Mesenteric fat pad (tissue), 1 donor: Measurements from ENCODE around the gene FAM131C. TPM values are rescaled to one million over a fixed set of nuclear protein-coding genes. Genes with fewer than 3 reads are reported as not detected.
"Not testable (repeated sequence)": the region's sequence is repeated elsewhere in the genome, so short reads cannot be mapped to it uniquely, and the experiment has no call there.

Experiments used
- DNase-seq: peaks from one replicate; pipeline ENCODE4 v3.0.0-alpha.2; 2020; ENCODE audit warnings: low spot score
- total RNA-seq: library from RNA; stranded (reverse); fragmentation: NEBNext Ultra II Directional; extraction: Animal tissue kit (Norgen Biotek cat#: 25700); gene quantifications from one replicate; pipeline ENCODE4 v1.2.1, GENCODE V29; 2021
- donor health status: DM: yes; HTN: yes; CAD: no.

FAM131C gene
- total RNA-seq, 1 donor from 2014 or later = not detected

DNA sequence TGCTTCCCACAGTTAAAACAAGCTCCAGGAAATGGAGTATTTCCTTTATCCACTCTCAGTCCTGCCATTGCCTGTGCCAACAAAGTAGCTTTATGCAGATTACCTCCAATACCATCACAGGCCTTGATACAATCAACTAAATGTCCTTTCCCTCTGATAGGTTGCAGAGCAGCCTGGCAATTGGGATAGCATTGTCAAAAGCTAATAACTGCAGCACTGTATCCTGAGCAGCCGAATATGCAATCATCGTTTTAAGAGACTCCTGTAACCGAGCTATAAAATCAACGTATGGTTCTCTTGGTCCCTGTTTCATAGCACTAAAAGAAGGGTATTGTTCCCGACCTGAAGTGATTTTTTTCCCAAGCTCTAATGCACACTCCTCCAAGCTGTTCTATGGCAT lies 33.6 kb upstream of the FAM131C start:
- not testable (repeated sequence) for DNase-seq

DNA sequence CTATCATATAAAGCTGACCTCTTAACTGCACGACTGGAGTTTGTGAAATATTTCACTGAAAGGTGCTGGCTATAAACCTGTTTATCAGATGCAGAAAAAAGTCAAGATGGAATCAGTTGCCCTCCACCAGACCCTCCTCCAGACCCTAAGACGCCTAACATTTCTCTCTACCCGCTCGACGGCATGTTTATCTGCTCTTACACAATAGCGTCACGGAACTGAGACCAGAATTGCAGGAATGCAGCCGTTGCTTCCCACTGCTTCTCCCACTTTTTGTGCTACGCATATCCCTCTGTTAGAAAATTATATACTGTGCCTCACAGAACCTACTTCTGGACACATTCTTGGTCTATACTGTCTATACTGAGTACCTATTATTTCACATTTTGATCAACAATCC lies 28.2 kb upstream of the FAM131C start:
- no peak for DNase-seq

DNA sequence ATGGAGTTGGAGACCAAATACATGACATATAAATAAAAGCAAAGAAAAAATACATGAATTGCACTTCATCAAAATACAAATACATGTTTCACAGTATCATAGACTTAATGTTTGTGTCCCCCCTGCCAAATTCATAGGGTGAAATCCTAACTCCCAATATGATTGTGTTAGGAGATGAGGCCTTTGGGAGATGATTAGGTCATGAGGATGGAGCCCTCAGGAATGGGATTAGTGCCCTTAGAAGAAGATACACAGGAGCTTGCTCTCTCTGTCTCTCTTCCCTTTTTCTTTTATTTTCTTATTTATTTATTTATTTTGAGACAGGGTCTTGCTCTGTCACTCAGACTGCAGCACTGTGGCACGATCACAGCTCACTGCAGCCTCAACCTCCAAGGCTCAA lies 26.0 kb upstream of the FAM131C start:
- DNase-seq = no peak

DNA sequence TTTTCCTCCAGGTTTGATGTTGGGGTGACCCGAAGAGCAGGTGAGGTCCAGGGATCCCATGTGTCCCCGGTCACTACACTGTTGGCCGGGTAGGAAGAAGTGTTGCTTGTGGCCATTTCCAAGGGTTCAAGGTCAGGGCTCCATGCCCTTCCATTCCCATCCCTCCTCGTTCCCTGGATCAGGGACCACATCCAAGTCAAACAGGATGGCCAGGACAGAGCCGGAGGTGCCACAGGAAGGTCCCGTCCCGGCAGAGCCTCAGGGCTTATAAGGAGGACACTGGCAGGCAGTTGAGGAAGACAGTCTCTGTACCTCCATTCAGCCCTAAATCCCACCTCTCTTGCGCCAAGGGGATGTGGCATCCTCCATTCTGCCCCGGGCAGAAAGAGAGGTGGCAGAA lies 22.0 kb upstream of the FAM131C start:
- no peak for DNase-seq

DNA sequence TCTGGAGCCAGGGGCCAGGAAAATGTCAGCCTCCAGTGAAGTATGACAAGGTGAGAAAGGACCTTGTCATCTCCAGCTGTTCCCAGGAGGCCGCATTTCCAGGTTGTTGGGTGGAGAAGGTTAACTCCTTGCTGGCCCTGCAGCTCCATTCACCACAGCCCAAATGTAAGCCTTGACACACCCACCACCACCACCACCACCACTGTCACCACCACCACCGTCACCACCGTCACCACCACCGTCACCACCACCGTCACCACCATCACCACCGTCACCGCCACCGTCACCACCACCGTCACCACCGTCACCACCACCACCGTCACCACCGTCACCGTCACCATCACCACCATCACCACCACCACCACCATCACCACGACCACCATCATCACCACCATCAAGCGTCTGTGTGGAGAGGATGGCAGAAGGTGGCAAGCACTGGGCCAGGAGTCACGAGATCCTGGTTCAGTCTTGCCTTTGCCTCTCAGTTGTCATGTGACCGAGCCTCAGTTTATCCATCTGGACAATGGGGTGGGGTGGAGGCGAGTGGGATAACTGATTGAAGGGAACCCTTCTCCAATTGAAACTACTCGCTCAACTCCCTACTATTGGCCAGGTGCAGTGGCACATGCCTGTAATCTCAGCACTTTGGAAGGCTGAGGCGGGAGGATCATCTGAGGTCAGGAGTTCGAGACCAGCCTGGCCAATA lies 21.2 kb upstream of the FAM131C start:
- no peak for DNase-seq

DNA sequence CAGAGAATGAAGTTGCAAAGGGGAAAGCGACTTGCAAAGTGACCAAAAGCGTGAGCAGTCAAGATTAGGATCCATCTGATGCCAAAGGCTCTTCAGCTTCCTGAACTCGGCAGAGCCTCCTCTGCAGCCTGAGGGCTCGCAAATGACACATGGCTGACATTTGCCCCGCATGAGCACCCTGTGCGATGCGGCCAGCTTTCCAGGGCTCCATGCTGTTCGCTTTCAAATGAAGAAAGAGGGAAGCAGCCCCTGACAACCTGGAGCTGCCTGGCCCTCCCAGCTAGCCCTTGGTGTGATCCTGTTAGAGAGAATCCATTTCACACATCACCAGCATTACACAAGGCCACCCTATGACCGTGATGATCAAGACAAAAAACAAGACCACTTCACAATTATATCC lies 20.2 kb upstream of the FAM131C start:
- DNase-seq = no peak

DNA sequence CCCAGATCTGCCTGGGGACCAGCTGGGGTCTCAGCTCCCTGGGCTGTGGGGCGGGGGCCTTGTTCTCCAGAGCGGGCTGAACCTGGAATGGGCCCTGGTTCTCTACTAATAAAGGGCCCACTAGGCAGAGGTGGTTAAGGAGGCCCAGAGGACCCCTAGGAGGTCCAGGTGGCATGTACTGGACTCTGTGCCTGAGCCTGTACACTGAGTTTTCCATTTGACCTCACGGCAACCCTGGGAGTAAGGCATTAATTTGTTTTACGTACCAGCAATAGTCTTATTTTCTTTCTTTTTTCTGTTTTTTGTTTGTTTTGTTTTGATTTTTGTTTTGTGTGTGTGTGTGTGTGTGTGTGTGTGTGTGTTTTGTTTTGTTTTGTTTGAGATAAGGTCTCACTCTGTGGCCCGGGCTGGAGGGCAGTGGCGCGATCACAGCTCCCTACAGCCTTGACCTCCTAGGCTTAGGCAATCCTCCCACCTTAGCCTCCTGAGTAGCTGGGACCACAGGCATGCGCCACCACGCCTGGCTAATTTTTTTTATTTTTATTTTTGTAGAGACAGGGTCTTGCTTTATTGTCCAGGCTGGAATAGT lies 19.6 kb upstream of the FAM131C start:
- DNase-seq = no peak

DNA sequence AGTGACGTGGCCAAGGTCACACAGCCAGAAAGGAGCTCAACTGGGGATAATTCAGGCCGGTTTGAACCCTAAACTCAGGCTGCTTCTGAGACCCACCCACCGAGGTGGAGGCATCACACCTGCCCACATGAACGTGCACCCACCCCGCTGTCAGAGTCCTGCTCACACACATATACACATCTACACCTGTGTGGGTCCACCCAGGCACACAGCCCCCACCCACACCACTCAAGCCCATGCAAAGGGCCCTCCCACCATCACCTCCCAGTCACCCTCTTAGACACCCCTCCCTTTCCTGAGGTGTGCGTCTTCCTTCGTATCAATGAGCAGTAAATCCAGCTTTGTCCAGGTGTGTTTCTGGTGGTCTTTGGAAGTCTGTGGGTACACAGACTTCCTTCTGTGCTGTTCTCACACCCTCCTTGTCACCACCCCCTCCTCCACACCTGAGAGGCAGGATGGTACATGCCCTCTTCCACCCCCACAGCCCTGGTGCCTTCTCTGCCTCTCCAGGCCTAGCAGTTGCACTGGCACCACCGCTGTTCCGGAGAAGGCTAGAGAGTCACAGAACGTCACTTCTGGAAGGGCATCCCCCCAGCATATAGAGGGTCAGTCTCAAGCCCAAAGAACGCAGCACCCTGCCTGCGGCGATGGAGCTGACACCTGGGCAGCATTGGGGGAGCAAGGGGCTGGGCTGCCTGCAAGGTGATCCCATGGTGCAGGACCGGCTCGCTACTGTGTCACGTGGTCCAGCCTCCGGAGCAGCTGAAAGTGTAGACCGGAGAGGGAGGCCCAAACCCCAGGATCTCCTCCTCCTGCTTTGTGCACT lies 18.9 kb upstream of the FAM131C start:
- no peak for DNase-seq

DNA sequence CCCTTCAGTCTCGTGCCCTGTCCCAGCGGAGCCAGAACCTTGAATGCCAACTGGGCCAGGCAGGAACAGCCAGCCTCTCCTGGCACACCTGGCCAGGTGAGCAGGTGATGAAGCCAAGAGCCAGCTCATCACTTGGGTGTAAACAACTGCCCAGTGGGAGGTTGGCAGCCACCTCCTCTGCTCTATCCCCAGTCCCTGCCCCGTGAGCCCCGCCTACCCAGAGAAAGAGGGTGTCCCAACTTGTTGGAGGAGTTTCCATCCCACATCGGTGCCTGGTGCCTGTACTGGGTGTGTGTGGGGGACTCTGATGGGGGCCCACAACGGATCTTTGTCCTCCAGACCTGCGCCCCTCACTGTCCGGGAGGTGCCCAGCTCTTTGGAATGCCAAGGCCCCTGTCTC lies 17.8 kb upstream of the FAM131C start:
- DNase-seq = no peak

DNA sequence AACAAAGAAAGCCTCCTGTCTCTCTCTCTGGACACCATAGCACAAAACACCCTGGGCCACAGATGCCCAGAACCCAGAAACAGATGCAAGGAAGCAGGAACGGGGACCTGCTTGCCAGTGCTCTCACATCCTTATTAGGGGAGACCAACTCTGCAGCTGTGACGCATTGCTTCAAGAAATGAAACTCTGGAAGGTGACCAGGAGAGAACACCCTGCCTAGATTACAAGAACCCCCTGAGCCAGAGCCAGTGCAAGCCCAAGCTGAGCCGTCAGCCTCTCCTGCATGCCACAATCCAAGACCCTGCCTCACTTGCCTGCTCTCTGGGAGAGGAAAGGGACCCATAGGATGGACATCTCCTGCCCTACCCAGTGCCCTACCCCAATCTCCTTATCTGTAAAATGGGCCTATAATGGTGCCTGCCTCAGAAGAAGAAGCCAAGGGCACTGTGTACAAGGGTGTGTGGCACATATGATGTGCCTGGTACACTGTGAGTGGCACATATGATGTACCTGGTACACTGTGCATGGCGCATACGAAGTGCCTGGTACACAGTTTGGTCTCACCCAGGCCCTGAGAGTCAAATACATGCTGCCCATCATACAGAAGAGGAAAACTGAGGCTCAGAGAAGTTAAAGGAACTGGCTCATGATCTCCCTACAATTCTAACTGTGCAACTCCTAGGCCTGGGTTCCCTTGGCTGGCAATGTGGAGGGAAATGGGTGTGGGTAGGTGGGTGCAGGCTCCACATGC lies 16.8 kb upstream of the FAM131C start:
- DNase-seq = no peak

DNA sequence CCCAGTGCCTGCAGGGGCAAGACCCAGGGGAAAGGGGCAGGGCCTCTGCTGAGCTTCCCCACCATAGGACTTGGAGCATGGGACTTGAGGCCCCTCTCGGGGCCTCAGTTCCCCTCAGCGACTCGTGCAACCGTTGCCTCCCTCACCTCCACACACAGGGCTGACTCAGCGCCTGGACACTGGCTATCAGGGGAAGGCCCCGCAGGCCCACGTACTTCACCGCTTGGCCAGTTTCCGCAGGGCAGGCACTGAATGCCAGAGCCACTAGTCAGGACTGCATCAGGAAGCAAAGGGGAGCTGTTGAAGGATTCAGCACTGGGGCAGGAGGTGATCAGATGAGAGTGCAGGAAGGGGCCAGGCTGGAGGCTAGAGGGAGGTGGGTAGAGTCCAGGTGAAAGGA lies 15.5 kb upstream of the FAM131C start:
- no peak for DNase-seq

DNA sequence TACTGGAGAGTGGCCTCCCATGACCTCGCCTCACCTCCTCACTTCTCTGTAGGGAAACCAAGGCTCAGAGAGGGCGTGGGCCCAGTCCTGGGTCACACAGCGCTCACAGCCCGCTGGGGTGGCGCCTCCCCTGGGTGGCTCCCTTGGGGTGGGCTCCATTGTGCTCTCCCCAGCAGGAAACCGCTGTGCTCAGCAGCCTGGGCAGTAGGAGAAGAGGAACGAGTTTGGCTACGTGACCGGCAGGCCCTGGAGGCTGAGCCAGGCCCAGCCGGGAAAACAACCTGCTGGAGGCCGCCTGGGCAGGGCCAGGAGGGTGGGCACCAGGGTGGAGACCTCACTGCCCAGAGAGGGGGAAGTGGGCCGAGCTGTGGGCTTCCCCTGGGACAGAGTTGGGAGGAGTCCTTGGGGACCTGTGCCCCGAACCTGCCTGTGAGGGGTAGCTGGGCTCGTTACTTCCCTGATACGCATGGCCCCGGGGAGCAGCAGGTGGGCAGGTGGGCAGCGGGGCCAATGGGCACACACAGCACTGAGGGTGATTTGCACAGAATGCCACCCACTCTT lies 15.0 kb upstream of the FAM131C start:
- DNase-seq = no peak

DNA sequence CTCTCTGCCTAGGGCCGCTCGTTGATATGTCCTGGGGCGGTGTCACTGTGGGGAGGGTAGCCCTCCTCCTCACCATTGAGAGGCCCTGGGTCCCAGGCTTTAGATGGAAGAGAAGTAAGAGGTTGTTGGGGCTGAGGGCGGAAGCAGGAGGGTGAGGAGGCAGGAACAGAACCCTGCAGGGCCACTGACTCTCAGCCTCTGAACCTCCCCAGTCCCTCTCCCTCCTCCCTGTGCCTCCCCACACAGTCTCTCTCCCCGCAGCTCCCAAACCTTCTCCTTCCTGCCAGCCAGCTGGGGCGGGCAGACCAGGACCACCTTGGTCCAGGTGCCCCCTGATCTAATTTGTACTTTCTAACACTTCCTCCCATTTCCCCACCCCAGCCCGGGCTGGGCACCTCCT lies 14.3 kb upstream of the FAM131C start:
- DNase-seq = no peak

DNA sequence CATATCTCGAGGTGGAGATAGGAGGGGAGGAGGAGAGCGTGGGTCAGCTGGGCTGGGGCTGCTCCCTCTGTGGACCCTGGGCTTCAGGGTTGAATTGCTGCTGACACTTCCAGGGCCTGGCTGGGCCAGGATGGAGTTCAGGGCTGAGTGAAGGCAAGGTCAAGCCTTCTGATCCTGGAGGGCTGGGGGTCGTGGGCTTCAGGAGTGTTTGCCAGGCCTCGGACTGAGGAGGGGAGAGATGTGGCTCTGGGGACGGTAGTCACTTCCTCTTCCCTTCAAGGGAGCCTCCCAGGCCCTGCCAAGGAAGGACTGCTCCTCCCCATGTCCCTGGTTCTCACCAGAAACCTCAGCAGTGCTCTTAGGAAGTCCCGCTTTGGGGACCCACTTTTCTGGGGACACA lies 12.1 kb upstream of the FAM131C start:
- DNase-seq = no peak

DNA sequence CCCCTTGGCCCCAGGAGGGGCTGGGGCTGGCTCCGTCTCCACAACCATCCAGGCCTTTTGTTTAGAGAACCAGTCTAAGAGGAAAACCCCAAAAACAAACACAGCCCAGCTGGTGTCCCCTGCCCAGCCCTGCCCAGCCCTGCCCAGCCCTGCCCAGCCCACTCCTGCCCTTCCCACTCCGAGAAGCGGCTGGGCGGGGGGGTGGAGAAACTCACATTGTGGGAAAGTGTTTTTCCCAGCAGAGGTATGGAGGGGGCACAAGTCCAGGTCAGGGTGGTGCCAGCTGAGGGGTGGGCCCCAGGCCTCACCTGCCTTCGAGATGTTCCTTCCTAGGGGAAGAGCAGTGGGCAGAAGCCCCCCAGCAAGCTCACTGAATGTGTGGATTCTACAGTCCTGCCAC lies 10.0 kb upstream of the FAM131C start:
- no peak for DNase-seq

DNA sequence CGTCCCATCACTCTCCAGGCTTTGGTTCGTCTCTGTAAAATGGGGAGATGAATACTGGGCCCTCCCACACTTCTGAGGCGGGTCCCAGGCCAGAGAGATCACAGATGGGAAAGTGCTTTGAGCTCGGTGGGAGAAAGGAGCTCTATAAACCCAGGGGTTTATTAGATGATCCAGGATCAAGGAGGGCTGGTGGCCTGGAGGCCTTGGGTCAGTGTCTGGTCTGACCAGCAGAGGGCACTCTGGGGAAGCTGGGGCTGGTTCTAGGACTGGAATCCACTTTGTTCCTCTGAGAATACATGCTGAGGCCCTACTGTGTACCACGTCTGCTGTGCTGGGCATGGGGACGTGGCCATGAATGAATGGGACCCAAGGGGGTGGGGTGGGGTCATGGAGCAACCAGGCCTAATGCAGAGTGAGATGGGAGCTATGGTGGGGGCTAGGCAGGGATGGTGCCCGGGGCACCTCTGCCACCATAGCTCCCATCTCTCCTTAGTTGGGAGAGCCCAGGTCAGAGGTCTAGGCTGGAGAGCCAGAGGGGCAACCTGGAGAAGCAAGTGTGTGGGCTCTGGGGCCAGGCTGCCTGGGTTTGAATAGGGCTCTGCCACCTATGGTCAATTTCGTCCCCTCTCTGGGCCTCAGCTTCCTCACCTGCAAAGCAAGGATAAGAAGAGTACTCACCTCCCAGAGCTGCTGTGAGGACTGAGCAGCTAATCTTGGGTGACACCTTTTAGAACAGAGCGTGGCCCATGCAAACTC lies 9.0 kb upstream of the FAM131C start:
- DNase-seq = no peak

DNA sequence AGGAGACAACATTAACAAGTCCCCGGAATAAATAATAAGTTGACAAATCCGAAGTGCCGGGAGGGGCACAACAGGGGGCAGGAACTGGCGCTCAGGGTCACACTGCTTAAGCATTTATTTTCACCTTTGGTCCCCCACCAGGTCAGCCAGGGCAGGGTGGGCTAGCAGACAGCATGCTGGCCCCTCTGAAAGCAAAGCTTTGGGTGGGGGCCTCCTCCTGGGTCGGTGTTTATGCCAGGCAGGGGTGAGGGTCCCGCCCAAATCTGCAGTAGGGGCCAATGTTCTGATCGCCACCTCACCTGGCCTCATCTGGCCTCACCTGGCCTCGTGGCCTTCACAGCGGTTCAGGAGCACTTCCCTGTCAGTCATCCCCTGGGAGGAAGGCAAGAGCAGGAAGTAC lies 8.2 kb upstream of the FAM131C start:
- no peak for DNase-seq

DNA sequence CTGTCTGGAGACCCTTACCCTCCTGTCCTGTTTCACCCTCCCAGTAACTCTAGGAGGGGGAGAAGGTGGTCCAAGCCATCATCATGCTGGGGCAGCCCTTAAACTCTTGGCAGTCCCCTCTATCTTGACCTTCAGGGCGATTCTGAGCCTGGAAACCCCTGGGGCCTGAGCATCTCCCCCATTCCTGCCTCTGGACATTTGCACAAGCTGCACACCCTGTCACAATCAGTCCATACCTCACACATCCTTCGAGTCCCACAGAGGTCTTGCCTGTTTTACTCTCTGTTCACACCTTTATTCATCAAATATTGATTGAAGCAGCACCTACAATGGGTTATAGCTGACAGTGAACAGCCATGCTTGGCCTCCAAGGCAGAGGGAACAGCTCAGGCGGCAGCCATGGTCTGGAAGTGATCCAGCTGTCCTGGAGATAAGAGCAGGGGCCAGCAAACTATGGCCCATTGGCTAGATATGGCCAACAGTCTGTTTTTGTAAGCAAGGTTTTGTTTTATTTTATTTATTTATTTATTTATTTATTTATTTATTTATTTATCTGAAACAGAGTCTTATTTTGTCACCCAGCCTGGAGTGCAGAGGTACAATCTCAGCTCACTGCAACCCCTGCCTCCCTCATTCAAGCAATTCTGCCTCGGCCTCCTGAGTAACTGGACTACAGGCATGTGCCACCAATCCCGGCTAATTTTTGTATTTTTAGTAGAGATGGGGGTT lies 7.1 kb upstream of the FAM131C start:
- DNase-seq = no peak

DNA sequence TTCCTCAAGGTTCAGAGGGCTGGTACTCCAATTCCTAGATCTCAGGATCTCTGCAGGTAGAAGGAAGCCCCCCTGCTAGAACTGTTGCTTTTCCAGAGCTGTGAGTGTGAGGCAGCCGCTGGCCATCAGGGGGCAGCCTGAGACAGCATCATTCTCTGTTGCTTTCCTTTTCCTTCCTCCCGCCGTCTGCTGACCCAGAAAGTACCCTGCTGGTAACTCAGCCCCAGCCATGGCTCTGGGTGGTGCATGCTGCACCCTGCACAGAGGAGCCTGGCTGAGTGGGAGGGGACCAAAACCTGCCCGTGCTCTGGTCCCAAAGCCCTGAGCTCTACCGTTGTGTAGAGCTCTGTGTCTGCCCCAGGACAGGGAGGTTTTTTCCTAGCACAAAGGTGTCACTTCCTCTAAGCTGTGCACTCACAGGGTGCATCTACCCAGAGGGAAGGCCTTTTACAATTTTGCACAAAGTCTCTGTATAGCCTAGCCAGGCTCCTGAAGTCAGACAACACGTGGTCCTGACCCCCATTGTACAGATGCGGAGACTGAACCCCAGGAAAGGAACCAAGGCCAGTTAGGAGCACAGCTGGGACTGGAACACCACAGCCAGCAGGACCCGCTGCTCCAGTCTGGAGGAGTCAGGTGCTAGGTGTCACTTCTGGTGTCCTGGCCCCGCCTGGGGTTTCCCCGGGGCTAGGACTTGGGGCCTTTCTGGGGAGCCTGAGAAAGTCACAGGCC lies 5.6 kb upstream of the FAM131C start:
- DNase-seq = no peak
